Neural progenitor cell (in vitro differentiated cells): Measurements from ENCODE around the gene WIPF3.
A peak's percentile ranks its signal among the peaks of the same experiment; 100 is the strongest.

ENCODE experiments used
- CTCF ChIP-seq: fragments of 200-600 bp; sonication (generic); IDR thresholded peaks from 2 replicates; pipeline ENCODE4 v1.5.1; 2017; ENCODE audit warnings: antibody characterized with exemption, mild to moderate bottlenecking
- EZH2 ChIP-seq: fragments of 200-600 bp; sonication (generic); IDR thresholded peaks from 2 replicates; pipeline ENCODE4 v1.6.1; 2017; ENCODE audit warnings: antibody characterized with exemption, mild to moderate bottlenecking, moderate library complexity
- EZH2phosphoT487 ChIP-seq: fragments of 200-600 bp; sonication (generic); IDR thresholded peaks from 2 replicates; pipeline ENCODE4 v1.6.1; 2017; ENCODE audit warnings: antibody characterized with exemption

- TF ChIP-seq CTCF: peak; percentile 28
- TF ChIP-seq EZH2phosphoT487: no peak
- TF ChIP-seq EZH2: no peak
Measured at GRCh38 chr7:29806995-29807841, 910 bp downstream of the WIPF3 start.
